SHP77 treated with DMSO at 0.1 percent for 48 hours (cell line): Measurements from ENCODE around the gene KDM2B.
"Not testable (repeated sequence)": the region's sequence is repeated elsewhere in the genome, so short reads cannot be mapped to it uniquely, and the experiment has no call there.

Source experiments
- DNase-seq: peaks from one replicate; lab custom pipeline; 2025; lab: John Stamatoyannopoulos, UW

The KDM2B gene

GRCh38 chr12:121583334-121583661, 2.5 kb upstream of the KDM2B start:
- DNase-seq, result not testable (repeated sequence)

GRCh38 chr12:121582583-121583333, 1.9 kb upstream of the KDM2B start:
- no peak for DNase-seq

- no peak for DNase-seq
Measured at GRCh38 chr12:121581686-121582429, 1.0 kb upstream of the KDM2B start.

GRCh38 chr12:121579981-121580868, 598 bp downstream of the KDM2B start:
- peak; percentile 20 for DNase-seq

GRCh38 chr12:121579190-121579791, 1.5 kb downstream of the KDM2B start:
- no peak for DNase-seq

- no peak for DNase-seq
Measured at GRCh38 chr12:121578230-121579189, 2.3 kb downstream of the KDM2B start.

- no peak for DNase-seq
Measured at GRCh38 chr12:121577443-121578180, 3.2 kb downstream of the KDM2B start.

GRCh38 chr12:121576851-121577391, 3.9 kb downstream of the KDM2B start:
- no peak for DNase-seq

GRCh38 chr12:121575952-121576625, 4.7 kb downstream of the KDM2B start:
- DNase-seq, result no peak

- no peak for DNase-seq
Measured at GRCh38 chr12:121575051-121575450, 5.8 kb downstream of the KDM2B start.

- no peak for DNase-seq
Measured at GRCh38 chr12:121574025-121574424, 6.8 kb downstream of the KDM2B start.

GRCh38 chr12:121571920-121572319, 8.9 kb downstream of the KDM2B start:
- DNase-seq, result no peak

- DNase-seq, result no peak
Measured at GRCh38 chr12:121570467-121571283, 10.1 kb downstream of the KDM2B start.

GRCh38 chr12:121568971-121569751, 11.7 kb downstream of the KDM2B start:
- DNase-seq, result no peak

- DNase-seq, result no peak
Measured at GRCh38 chr12:121568518-121568917, 12.3 kb downstream of the KDM2B start.

- DNase-seq, result no peak
Measured at GRCh38 chr12:121565076-121565475, 15.7 kb downstream of the KDM2B start.

- no peak for DNase-seq
Measured at GRCh38 chr12:121562488-121562887, 18.3 kb downstream of the KDM2B start.

GRCh38 chr12:121561009-121561395, 19.8 kb downstream of the KDM2B start:
- DNase-seq, result no peak
